Erythroblast (primary cell): ENCODE results near the gene UBXN6.

Source experiments
- GATA1 ChIP-seq: IDR thresholded peaks from 2 replicates; pipeline ENCODE4 v1.6.1; 2011; ENCODE audit warnings: low read depth, mild to moderate bottlenecking, control low read depth, low read length, moderate library complexity
- POLR2A ChIP-seq: IDR thresholded peaks from 2 replicates; pipeline ENCODE4 v1.6.1; 2011; ENCODE audit warnings: mild to moderate bottlenecking, low read length

- TF ChIP-seq POLR2A (no peak), GATA1 (no peak)
Measured at GRCh38 chr19:4434391-4434790, 23.2 kb downstream of the UBXN6 start.
